GM21529 (cell line): ENCODE data around the gene CASP8AP2.
"Not testable (repeated sequence)": the region's sequence is repeated elsewhere in the genome, so short reads cannot be mapped to it uniquely, and the experiment has no call there.

Source experiments
- ATAC-seq: cut with Tn5 transposase; IDR thresholded peaks from one replicate; pipeline ENCODE4 v1.9.1; 2021; ENCODE audit not compliant: unreplicated experiment

CASP8AP2 gene

DNA sequence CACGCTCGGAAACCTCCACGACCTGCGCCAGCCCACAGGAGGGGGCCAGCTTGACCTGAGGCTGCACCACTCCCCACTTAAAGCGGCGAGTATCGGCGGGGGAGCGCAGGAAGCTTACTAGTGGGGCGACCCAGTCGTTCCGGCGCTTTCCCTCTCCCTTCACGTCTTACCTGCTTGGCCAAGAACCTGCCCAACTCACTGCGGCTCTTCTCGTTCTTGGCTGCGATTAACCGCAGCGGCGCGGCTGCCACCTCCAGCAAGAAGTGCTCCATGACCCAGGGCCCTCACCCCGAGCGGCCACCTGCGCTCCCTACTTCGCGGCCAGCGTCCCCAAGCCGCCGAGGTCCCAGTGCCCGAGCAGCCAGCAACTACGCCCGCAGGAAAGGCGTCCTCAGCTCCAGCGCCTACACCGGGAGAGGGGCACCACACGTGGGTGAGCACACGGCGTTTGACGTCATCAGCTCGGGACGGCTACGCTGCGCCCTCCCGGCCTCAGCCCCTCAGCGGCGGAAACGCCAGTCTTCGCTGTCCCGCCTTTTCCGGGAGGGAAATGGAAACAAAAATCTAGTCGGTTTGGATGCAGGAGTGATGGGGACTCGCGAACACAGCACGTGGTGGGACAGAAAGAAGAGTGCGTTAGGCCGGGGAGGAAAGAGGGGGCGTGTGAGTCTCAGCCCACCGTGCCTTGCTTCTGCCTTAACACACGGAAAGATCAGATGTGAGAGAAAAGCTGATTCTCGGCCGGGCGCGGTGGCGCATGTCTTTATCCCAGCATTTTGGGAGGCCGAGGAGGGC lies 10.1 kb upstream of the CASP8AP2 start, which contains the start of gene MDN1:
Gene MDN1 (minus strand): TSS at position 459 of the 795 bp plus-strand sequence. CDS start 187 bp downstream, at position 272.
- ATAC-seq, result peak; percentile 96

- ATAC-seq, result no peak
Measured at GRCh38 chr6:89826029-89826528, 3.6 kb upstream of the CASP8AP2 start.

GRCh38 chr6:89828475-89828987 lies 1.1 kb upstream of the CASP8AP2 start:
- ATAC-seq, result not testable (repeated sequence)

DNA sequence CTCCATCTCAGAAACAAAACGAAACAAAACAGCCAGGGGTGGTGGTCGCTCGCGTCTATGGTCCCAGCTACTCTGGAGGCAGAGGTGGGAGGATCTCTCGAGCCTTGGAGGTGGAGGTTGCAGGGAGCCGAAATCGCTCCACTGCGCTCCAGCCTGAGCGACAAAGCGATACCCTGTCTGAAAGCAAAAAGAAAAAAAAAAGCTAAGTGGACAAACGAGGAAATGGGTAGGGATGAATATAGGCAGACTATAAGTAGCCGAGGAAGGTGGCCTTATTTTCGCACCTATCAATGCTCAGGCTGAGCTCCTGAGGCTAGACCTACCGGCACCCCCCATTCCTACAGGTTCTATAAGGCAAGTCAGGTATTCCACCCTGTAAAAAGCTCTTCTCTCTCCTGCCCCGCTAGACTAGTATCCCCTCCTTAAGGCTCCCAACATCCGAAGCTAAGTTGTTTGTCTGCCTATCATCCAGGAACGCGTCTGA lies 650 bp upstream of the CASP8AP2 start:
- ATAC-seq, result peak; percentile 36

DNA sequence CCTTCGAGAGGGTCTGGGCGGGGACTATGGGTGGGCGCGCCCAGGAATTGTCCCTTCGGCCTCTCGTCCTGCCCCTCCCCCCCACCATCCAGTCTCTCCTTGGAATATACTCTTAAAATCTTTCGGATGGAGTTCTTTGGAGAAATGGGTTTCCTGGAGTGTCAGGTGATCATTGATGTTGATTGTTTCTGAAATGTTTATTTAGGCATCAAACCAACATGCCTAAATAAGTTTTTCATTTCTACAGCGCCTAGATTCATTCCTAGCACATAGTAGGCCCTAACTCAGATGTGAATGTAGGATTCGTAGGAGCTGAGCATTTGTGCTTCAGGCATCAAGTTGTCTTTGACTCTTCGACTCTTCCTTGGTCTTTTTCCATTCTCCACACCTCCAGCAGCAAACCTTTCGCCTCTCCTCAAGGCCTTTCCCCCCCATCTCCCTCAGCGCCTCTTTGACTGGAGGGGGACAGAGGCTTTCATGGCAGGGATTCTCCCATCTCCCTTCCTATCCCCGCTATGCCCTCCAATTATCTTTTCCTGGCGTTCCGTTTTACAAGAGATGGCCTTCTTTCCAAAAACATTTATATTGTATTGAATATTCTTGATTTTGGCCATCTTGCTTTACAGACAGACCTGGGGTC lies 610 bp downstream of the CASP8AP2 start:
- ATAC-seq, result no peak

- peak; percentile 95 for ATAC-seq
Measured at GRCh38 chr6:89834884-89835792, 5.5 kb downstream of the CASP8AP2 start.

DNA sequence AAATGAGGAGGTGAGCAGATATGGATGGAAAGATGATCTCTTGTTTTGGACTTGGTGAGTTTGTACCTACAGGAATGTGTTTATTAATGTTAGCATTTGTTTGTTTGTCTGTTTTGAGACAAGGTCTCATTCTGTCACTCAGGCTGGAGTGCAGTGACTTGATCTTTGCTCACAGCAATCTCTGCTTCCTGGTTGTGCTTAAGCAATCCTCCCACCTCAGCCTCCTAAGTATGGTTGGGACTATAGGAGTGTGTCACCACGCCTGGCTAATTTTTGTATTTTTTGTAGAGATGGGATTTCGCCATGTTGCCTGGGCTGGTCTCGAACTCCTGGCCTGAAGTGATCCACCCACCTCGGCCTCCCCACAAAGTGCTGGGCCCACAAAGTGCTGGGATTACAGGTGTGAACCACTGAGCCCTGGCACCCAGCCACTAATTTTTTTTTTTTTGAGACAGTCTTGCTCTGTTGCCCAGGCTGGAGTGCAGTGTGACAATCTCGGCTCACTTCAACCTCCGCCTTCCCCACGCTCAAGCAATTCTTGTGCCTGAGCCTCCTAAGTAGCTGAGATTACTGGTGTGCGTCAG lies 7.1 kb downstream of the CASP8AP2 start:
- ATAC-seq, result no peak

- ATAC-seq, result no peak
Measured at GRCh38 chr6:89840538-89840937, 10.9 kb downstream of the CASP8AP2 start.

DNA sequence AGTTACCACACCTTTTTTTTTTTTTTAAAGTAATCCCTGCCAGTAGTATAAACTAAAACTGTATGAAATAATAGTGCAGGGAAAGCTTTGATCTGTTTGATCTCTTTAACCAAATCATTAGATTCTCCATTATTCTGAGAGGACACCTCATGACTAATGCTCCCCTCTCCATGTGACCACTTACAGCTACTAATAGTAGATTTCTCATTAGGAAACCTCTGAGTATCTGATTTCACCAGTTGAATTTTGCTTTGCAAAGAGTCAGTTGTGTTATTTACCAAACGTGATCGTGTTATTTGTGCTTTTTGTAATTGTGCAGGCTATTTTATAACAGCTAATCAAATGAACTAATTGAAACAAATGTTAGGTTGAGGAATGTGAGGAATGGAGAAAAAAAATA lies 12.5 kb downstream of the CASP8AP2 start:
- no peak for ATAC-seq

DNA sequence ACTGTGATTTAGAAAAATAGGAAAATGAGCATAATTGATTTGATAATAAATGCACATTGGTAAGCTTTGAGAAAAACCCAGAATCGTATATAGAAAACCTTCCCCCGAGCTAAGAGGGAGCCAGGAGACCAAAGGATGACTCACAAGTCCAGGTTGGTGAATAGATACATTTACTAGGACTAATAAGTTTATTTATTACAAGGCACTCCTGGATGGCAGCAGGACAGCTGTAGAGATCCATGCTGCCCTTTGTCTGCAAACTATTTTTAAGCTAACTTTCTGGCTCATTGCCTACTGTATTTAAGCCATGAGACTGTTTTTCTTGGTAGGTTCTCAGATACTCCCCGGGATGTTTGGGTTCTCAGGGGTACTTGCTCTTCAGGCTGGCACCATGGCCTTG lies 13.4 kb downstream of the CASP8AP2 start:
- ATAC-seq, result no peak

- not testable (repeated sequence) for ATAC-seq
Measured at GRCh38 chr6:89847513-89847912, 17.8 kb downstream of the CASP8AP2 start.

DNA sequence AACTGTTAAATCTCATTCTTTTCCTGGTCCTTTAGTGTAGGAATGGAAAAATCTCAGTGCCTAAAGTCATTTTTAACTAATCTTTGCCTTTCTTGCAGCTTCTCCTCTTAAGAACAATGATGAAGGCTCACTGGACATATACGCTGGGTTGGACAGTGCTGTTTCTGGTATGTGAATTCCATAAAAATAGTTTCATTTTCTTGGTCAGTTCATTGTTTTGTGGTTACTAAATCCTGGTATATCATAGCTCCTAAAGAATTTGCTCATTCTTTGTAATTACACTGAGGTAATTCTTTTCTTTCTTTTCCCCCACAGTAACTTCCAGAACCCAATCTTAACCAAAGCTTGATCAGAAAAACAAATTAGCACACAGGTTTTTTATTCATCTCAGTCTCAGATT lies 23.4 kb downstream of the CASP8AP2 start:
- ATAC-seq, result no peak

DNA sequence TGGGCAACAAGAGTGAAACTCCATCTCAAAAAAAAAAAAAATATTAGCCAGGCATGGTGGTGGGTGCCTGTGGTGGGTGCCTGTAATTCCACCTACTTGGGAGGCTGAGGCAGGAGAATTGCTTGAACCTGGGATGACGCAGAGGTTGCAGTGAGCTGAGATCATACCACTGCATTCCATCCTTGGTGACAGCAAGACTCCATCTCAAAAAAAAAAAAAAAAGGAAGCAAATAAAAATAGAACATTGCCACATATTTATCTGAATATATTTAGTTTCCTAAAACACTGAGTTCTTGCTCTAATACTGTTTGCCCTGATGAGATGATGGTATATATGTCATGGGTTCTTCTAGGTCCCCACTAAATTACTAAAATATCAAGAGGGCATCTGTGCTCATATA lies 28.4 kb downstream of the CASP8AP2 start:
- ATAC-seq, result no peak

GRCh38 chr6:89859744-89860143 lies 30.1 kb downstream of the CASP8AP2 start:
- ATAC-seq, result peak; percentile 65

DNA sequence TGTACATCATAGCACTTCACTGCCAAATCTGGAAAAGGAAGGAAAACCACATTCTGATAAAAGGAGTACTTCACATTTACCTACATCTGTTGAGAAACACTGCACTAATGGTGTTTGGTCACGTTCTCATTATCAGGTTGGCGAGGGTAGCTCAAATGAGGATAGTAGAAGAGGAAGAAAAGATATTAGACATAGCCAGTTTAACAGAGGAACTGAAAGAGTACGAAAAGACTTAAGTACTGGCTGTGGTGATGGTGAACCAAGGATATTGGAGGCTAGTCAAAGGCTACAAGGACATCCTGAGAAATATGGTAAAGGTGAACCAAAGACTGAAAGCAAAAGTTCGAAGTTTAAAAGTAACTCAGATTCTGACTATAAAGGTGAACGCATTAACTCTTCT lies 32.6 kb downstream of the CASP8AP2 start:
- peak; percentile 74 for ATAC-seq

DNA sequence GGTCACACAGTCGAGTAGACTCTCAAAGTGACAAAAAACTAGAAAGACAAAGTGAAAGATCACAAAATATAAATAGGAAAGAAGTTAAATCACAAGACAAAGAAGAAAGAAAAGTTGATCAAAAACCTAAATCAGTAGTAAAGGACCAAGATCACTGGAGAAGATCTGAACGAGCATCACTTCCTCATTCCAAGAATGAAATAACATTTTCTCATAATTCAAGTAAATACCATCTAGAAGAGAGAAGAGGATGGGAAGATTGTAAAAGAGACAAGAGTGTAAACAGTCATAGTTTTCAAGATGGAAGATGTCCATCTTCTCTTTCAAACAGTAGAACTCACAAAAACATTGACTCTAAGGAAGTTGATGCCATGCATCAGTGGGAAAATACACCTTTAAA lies 33.0 kb downstream of the CASP8AP2 start:
- peak; percentile 2 for ATAC-seq

- no peak for ATAC-seq
Measured at GRCh38 chr6:89866024-89866678, 36.5 kb downstream of the CASP8AP2 start.

DNA sequence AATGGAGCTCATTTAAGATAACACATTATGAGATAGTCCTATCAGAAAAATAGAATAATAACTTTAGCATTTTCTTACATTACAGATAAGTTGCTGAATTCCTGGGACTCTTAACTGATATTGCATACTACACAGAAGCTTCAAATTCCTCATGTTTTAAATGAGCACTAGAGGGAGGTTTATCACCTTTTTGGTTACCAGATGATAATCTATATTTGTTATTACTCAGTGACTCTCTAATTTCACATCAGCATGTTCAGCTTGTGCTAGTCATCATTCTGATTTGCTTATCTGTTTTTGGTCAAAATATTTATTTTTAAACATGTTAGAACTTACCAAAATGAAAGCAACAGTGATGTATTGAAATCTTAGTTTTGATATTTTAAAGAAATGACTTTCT lies 44.0 kb downstream of the CASP8AP2 start:
- no peak for ATAC-seq

DNA sequence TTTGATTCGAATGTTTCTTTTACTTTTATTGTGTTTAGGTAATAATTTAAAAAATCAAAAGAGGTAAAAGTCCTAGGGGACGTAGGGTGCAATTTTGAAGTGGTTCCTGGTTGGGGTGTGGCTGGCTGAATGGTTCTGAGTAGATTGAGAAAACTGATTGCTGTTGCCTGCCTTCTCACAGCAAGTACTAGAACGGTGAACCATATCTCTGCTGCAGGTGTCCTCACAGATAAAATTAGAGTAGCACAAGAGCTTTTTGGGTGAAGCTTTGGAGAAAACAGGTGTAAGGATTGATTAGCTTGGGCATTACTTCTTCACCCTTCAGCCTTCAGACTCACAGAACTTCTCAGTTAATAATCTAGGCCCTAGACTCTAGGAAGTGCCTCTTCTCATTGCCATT lies 44.8 kb downstream of the CASP8AP2 start:
- ATAC-seq, result no peak
